Psoas muscle (tissue), 8 donors: ENCODE measurements around the gene BABAM1. TPM values are rescaled to one million over a fixed set of nuclear protein-coding genes. Genes with fewer than 3 reads are reported as not detected.

ENCODE experiments used
- ATAC-seq, 4 donors: fragments of 200-7000 bp; cut with Tn5 transposase; one replicate each; pipeline ENCODE4 v1.9.1; 2020; ENCODE audit warnings: moderate library complexity in 3 of 4, mild to moderate bottlenecking in 2 of 4
- DNase-seq, 2 donors: peaks; one replicate each; pipeline ENCODE4 v3.0.0-alpha.2; 2020
- H3K27ac ChIP-seq: fragments of 200-600 bp; one replicate; pipeline ENCODE4 v1.8.0; 2022
- H3K27me3 ChIP-seq, 3 donors: fragments of 200-600 bp in 1 of 3; one replicate each; pipeline versions ENCODE4 v1.6.1 to v1.8.0; 2013 to 2022; ENCODE audit warnings: low read length in 2 of 3, mild to moderate bottlenecking in 2 of 3, moderate library complexity in 1 of 3; ENCODE audit not compliant: insufficient read depth in 3 of 3
- H3K36me3 ChIP-seq, 2 donors: fragments of 200-600 bp in 1 of 2; one replicate each; pipeline versions ENCODE4 v1.6.1 to v1.8.0; 2013 to 2022; ENCODE audit warnings: low read depth in 1 of 2, mild to moderate bottlenecking in 1 of 2, moderate library complexity in 1 of 2; ENCODE audit not compliant: insufficient read depth in 1 of 2
- H3K4me1 ChIP-seq: fragments of 200-600 bp; one replicate; pipeline ENCODE4 v1.8.0; 2022
- H3K4me3 ChIP-seq: fragments of 200-600 bp; one replicate; pipeline ENCODE4 v1.8.0; 2022; ENCODE audit warnings: mild to moderate bottlenecking
- H3K9me3 ChIP-seq: fragments of 200-600 bp; one replicate; pipeline ENCODE4 v1.8.0; 2022
- WGBS, 3 donors: extraction: QIAGEN DNeasy Blood & Tissue Kit; methylation state at CpG; one replicate each; pipeline versions ENCODE4 v1.1.6 to v1.1.7; 2013; 5-methylcytosine and 5-hydroxymethylcytosine counted together
- intact Hi-C, 2 donors: fragments of 100-400 bp; cut with DNase I; formaldehyde crosslinking; loops; one replicate each; pipeline versions ENCODE4 v1.11.0 to v1.14.2; 2022
- polyA plus RNA-seq, 3 donors: library from polyadenylated mRNA; stranded (reverse); fragments of 200-250 nt; gene quantifications; one replicate each; pipeline ENCODE4 v1.2.3, GENCODE V29; 2013
- total RNA-seq, 4 donors: library from RNA; stranded (reverse); fragmentation: NEBNext Ultra II Directional in 2 of 4; extraction: Animal tissue kit (Norgen Biotek cat#: 25700) in 2 of 4; gene quantifications; one replicate each; pipeline versions ENCODE4 v1.2.1 to v1.2.4, GENCODE V29; 2021 to 2023
- TF ChIP-seq, protein P1 (sequence below): fragments of 200-600 bp; IDR thresholded peaks from one replicate; pipeline ENCODE4 v1.8.0; 2022; ENCODE audit warnings: antibody characterized with exemption
- donor health status: healthy with polysubstance abuse.
- donor health status: DM: no; HTN: no; CAD: no; lungs with moderate emphysema.
- donor health status: Bipolar disorder and iron deficiency.
- donor health status: healthy.
- donor health status: DM: yes; HTN: yes; CAD: no.
- donor health status: DM: no; HTN: no; CAD: no.
- donor health status: DM: no; HTN: no; CAD: no.
- donor health status: DM: yes; HTN: yes; CAD: no.

BABAM1 gene
- total and polyA plus RNA-seq, 7 donors, result 70.0 to 145 (median 90.7) TPM

DNA sequence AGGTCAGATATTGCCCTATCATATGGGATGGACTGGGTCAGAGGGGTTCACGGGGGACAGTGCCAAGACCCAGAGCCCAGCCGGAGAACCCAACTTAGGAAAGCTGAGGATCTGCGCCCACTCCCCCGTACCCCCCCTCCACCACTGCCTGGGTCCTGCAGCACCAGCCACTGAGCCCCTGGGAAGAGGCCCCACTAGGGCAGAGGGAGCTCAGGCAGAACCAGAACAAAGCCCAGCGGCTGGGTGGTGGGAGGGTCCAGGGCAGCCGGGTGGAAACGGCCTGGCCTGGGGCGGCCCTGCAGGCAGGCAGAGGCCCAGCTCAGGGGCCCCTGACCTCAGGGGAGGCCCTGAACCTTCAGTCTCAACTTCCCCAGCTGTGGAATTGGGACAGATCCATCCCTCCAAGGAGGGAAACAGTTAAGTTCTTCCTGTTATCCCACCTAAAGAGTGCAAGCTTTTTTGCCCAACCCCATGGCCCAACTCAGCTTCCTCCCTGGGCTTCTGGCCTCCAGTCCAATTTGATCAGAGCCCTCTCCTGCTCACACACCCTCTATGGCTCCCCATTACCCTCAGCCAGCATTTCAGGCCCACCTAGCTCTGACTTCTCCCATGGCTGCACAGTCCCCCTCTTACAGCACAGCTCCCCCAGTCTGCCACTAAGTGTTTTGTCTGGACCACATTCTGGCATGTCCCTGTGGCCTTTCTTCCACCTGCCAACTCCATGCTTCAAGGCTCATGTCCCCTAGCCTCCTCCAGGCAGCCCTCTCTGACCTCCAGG lies 24.6 kb upstream of the BABAM1 start:
- H3K27ac ChIP-seq, result peak overlapping the region; percentile 84
- intact Hi-C loops, result no loop called here
- H3K27me3 ChIP-seq, result no peaks in the 10 kb centered on the region
- H3K36me3 ChIP-seq, result peaks cover 3 to 25% of the 10 kb centered on the region in 2 donors
- 60 to 65% (median 63%) methylated on average over 7 to 8 of the region's 8 CpGs for WGBS, 3 donors
- DNase-seq (no peak), ATAC-seq (no peak)
- H3K4me1 ChIP-seq, result peaks cover 35% of the 10 kb centered on the region
- no peaks in the 10 kb centered on the region for H3K9me3 ChIP-seq
- TF ChIP-seq, protein P1, sequence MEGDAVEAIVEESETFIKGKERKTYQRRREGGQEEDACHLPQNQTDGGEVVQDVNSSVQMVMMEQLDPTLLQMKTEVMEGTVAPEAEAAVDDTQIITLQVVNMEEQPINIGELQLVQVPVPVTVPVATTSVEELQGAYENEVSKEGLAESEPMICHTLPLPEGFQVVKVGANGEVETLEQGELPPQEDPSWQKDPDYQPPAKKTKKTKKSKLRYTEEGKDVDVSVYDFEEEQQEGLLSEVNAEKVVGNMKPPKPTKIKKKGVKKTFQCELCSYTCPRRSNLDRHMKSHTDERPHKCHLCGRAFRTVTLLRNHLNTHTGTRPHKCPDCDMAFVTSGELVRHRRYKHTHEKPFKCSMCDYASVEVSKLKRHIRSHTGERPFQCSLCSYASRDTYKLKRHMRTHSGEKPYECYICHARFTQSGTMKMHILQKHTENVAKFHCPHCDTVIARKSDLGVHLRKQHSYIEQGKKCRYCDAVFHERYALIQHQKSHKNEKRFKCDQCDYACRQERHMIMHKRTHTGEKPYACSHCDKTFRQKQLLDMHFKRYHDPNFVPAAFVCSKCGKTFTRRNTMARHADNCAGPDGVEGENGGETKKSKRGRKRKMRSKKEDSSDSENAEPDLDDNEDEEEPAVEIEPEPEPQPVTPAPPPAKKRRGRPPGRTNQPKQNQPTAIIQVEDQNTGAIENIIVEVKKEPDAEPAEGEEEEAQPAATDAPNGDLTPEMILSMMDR, result no peak
- H3K4me3 ChIP-seq, result peak overlapping the region; percentile 85

DNA sequence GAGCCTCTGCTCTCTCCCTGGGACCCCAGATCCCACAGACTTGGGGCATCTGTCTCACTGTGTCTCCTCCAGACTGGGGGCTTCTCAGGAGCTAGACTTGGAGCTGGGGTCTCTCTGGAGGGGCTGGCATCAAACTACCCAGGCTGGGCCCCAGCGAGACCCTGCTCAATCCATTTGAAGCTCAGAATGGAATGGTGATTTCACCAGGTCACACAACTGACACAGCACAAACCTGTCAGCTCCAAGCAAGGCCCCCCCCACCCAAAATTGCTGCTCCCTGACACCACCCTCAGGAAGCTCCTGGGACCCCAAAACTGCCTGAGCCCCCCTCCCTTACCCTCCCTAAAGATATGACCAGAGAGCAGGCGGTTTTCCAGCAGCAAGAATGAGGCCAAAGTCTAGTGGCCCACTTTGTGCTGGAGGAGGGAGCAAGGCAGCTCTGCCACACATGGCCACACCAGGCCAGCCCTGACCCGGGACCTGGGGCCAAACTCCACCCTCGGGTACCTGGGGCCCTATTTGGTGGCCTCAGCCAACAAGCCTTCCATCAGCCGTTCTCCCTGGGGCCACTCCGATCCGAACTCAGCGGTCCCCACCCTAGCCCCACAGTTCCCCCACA lies 23.9 kb upstream of the BABAM1 start:
- Histone ChIP-seq H3K27me3 (no peaks in the 10 kb centered on the region), H3K4me3 (peak overlapping the region; percentile 85), H3K4me1 (peaks cover 35% of the 10 kb centered on the region), H3K27ac (peak overlapping the region; percentile 84), H3K9me3 (no peaks in the 10 kb centered on the region), H3K36me3 (peaks cover under 1 to 18% of the 10 kb centered on the region in 2 donors)
- 19 to 39% (median 28%) methylated on average over 8 of the region's 8 CpGs for WGBS, 3 donors
- no peak for ATAC-seq
- TF ChIP-seq, protein P1, result no peak
- intact Hi-C loops, result no loop called here
- no peak for DNase-seq

DNA sequence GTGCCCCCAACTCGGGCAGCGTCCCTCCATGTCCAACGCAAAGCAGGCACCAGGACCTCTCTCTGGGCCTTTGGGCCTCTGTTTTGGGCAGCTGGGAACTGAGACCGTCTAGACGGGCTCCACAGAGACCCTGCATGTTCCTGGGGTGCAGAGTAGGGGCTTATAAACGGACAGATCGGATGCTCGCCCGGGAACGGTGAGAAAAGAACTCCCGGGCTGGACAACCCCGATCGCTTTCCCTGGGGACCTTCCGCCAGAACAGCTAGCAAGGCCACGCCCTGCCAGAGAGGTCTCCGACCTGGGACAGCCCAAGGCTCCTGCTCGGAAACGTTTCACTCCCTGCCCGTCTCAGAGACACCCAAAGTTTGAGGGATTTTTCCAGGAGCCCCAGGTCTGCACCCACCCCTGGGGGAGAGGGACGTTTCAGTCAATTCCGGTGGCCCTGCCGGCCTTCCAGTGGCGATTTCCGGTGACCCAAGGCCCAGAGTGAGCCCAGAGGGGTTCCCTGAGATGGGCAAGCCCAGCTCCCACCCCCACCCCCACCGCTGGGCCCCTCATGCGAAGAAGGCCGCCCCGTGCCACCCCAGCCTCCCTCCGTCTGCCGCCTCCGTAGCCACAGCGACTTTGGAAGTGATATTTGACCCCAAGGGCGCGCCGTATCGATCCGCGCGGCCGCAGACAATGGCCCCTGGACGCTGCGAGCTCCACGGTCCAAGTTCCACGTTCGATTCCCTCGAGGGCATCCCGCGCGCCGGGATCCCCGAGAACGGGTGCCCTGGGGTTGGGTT lies 23.2 kb upstream of the BABAM1 start:
- intact Hi-C loops, result no loop called here
- DNase-seq, result peak; percentile 69 to 86

More for the DNA sequence above, 23.2 kb upstream of the BABAM1 start:
- peaks cover 0 to 11% of the 10 kb centered on the region in 2 donors for H3K36me3 ChIP-seq
- H3K27me3 ChIP-seq, result no peaks in the 10 kb centered on the region
- ATAC-seq, result peak in 3 of 4 donors; percentile 38 to 67 (median 55)
- H3K27ac ChIP-seq, result peak overlapping the region; percentile 84
- TF ChIP-seq, protein P1, result no peak
- H3K4me1 ChIP-seq, result peaks cover 35% of the 10 kb centered on the region
- no peaks in the 10 kb centered on the region for H3K9me3 ChIP-seq
- 5 to 8% (median 7%) methylated on average over 49 to 52 of the region's 52 CpGs for WGBS, 3 donors
- peak overlapping the region; percentile 85 for H3K4me3 ChIP-seq
